Muscle layer of duodenum (tissue), 2 donors: Measurements from ENCODE around the gene CCDC174.
"Not testable (repeated sequence)": the region's sequence is repeated elsewhere in the genome, so short reads cannot be mapped to it uniquely, and the experiment has no call there.

Experiments
- H3K27ac ChIP-seq: one replicate; pipeline ENCODE4 v1.7.0; 2013; ENCODE audit warnings: mild to moderate bottlenecking, low read length
- H3K27me3 ChIP-seq: one replicate; pipeline ENCODE4 v1.7.0; 2013; ENCODE audit warnings: low read depth, mild to moderate bottlenecking, control low read depth, low read length
- H3K36me3 ChIP-seq, 2 donors: one replicate each; pipeline ENCODE4 v1.7.0; 2013; ENCODE audit warnings: low read length in 2 of 2, control low read depth in 1 of 2, mild to moderate bottlenecking in 1 of 2; ENCODE audit not compliant: insufficient read depth in 2 of 2, control insufficient read depth in 1 of 2
- H3K4me1 ChIP-seq, 2 donors: one replicate each; pipeline ENCODE4 v1.7.0; 2013; ENCODE audit warnings: low read length in 2 of 2, mild to moderate bottlenecking in 2 of 2, control low read depth in 1 of 2, moderate library complexity in 1 of 2; ENCODE audit not compliant: insufficient read depth in 2 of 2, control insufficient read depth in 1 of 2
- H3K4me3 ChIP-seq, 2 donors: one replicate each; pipeline ENCODE4 v1.7.0; 2013; ENCODE audit warnings: low read length in 2 of 2, low read depth in 1 of 2, mild to moderate bottlenecking in 1 of 2
- H3K9me3 ChIP-seq, 2 donors: one replicate each; pipeline ENCODE4 v1.7.0; 2013; ENCODE audit warnings: low read length in 2 of 2, control low read depth in 1 of 2, mild to moderate bottlenecking in 1 of 2; ENCODE audit not compliant: control insufficient read depth in 1 of 2
- donor health status: healthy.

CCDC174 gene

DNA sequence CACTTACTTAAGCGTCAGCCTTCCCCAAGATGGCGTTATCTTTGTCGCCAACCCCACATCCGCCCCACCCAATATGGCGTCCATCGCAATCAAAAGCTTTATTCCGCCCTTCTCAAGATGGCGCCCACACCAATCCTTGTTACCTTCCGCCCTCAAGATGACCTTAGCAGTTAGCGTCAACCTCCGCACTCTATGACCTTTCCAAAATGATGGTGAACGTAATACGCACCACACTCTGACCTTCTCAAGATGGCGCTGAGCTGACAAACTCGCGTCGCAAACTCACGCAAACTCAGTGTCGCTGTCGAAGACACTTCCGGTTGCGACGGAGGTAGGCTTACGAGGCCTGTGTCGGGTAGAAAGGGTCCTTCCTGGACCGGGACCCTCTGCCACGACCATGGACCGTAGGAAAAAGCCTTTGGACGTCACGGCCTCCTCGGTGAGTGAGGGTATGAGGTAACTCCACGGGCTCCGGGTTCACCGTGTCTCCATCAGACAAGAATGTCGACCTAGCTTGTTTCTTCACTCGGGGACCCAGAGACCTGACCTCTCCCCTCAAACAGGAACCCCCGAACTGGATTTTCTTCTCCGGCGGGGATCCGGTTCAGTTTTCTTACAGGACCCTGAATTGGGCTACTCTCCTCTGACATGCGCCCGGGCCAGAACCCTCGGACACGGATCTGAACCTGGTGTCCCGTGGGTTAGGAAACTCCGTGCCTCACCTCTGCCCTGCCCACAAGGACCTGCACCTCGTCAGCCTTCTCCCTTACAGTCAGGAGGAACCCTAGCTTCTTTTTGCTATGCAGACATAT is at the start of gene CCDC174:
Gene CCDC174, plus strand, starts transcription at position 323 of the 812 bp plus-strand sequence. Its CDS starts 75 bp downstream, at position 398.
- Histone ChIP-seq H3K36me3 (peaks cover 14 to 20% of the 10 kb centered on the region in 2 donors), H3K4me1 (peaks cover 11 to 21% of the 10 kb centered on the region in 2 donors), H3K27ac (peak within 1 kb of the TSS; percentile 97), H3K27me3 (no peaks in the 10 kb centered on the region), H3K4me3 (peak within 1 kb of the TSS; percentile 85 to 89), H3K9me3 (no peaks in the 10 kb centered on the region)

DNA sequence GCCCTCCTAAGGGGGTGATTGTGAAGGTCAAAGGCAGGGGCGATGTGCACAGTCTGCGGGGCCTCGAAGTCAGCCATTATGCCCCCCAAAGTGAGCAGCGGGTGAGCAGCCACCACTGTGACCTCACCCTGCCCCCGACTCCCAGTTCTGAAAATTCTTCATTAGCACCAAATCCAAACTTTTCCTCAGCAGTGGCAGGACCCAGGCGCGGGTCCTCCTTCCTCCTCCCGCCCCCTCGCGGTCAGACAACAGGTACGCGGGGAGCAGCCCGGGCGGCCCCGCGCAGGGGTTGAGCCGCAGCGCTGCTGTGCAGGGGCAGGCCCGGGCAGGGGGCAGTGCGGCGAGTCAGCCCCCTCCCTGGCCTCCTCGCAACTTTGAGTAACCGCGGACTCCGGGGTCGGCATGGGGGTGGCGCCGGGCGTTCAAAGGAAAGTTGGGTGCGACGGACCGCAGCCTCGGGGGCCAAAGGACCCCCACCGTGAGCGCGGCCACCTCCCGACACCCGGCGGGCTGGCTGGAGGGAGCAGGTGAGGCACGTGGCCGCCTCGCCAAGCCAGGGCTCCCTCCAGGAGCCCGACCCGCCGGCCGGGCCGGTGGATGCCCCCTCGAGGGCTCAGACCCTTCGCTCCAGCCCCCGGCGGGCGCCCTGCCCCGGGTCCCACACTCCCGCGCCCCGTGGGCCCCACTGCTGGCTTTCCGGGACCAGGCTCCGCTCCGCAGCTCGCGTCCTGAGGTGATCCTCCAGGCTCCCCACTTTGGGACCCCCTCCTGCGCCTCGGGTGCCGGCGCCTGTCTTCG is 49.4 kb upstream of the CCDC174 start:
- Histone ChIP-seq H3K27me3 (peaks cover 18% of the 10 kb centered on the region), H3K4me1 (peaks cover 0 to 8% of the 10 kb centered on the region in 2 donors), H3K4me3 (peak overlapping the region in 1 of 2 donors; percentile 4)

DNA sequence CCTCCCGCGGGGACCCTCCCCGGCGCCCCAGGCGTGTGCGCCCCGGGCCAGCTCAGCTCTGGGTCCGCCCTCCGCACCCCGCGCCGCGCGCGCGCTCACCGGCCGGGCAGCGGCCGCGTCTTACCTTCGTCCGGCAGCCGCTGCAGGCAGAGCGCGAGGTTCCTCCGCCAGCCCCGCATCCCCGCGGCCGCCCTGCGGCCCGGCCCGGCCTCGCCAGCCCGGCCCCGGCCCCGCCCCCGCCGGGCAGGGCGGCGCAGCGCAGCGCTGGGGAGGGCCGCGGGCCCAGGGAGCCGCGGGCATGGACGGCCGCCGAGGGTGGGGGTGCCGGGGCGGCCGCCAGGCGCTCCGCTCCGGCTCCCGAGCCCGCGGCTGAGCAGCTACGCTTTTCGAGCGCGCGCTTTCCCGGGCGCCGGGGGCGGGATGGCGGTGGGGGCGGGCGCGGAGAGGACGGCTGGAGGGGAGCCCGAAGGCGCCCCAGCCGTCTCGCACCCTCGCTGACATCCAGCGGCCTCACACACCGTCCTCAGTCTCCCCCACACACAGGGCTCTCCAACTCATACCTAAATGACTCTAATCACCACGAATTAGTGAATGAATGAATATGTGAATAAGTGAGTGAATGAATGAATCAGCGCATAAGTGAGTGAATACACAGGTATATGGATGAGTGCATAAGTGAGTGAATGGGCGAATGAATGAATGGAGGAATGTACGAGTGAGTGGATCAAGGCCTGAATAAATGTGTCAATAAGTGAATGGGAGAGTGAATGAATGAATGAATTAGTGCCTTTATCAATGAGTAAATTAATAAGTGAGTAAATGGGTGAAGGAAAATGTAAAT is 48.5 kb upstream of the CCDC174 start:
- peaks cover 18% of the 10 kb centered on the region for H3K27me3 ChIP-seq
- H3K27ac ChIP-seq = no peak overlapping the region
- H3K9me3 ChIP-seq = no peaks in the 10 kb centered on the region
- H3K4me1 ChIP-seq = peaks cover 0 to 8% of the 10 kb centered on the region in 2 donors
- H3K4me3 ChIP-seq = peak overlapping the region in 1 of 2 donors; percentile 4
- H3K36me3 ChIP-seq = no peaks in the 10 kb centered on the region

More for the DNA sequence above, 49.4 kb upstream of the CCDC174 start:
- Histone ChIP-seq H3K9me3 (no peaks in the 10 kb centered on the region), H3K36me3 (no peaks in the 10 kb centered on the region), H3K27ac (no peak overlapping the region)

DNA sequence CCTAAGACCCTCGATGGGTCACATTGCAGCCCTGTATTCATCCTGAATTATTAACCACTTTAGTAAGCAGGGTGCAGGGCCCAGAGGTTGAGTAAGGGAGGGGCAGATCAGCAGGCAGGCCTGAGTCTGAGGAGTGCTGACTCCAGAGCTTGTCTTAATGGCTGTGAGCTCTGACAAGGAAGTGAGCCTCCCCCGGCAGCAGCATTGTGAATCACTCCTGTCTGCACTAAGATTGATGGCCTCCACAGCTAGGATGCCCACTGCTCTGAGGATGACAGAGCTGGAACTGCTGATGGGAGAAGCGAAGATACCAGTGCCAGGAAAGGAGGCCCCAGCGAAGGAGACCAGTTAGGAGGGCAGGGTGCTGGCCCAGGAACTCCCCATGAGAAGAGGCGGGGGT is 46.5 kb upstream of the CCDC174 start:
- Histone ChIP-seq H3K4me1 (peaks cover 0 to 8% of the 10 kb centered on the region in 2 donors), H3K36me3 (no peaks in the 10 kb centered on the region), H3K9me3 (no peaks in the 10 kb centered on the region), H3K27me3 (peaks cover 18% of the 10 kb centered on the region), H3K27ac (no peak overlapping the region), H3K4me3 (no peak overlapping the region)

DNA sequence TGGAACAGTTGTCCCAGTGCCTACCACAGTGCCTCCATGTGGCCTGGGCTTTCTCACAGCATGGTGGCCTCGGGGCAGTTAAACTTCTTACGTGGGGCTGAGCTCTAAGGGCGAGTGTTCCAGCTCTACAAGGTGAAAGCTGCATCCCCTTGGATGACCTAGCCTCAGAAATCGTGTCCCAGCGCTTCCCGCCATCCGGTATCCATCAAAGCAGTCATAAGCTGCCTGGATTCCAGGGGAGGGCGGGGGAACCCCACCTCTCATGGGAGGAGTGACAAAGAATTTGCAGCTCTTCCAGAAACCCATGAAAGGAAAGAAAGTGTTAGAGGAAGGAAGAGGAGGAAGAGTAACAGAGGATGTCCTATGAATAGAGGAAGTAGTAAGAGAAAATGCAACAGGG is 45.8 kb upstream of the CCDC174 start:
- Histone ChIP-seq H3K4me1 (peaks cover 0 to 8% of the 10 kb centered on the region in 2 donors), H3K27me3 (peaks cover 18% of the 10 kb centered on the region), H3K27ac (no peak overlapping the region), H3K36me3 (no peaks in the 10 kb centered on the region), H3K4me3 (no peak overlapping the region), H3K9me3 (no peaks in the 10 kb centered on the region)

DNA sequence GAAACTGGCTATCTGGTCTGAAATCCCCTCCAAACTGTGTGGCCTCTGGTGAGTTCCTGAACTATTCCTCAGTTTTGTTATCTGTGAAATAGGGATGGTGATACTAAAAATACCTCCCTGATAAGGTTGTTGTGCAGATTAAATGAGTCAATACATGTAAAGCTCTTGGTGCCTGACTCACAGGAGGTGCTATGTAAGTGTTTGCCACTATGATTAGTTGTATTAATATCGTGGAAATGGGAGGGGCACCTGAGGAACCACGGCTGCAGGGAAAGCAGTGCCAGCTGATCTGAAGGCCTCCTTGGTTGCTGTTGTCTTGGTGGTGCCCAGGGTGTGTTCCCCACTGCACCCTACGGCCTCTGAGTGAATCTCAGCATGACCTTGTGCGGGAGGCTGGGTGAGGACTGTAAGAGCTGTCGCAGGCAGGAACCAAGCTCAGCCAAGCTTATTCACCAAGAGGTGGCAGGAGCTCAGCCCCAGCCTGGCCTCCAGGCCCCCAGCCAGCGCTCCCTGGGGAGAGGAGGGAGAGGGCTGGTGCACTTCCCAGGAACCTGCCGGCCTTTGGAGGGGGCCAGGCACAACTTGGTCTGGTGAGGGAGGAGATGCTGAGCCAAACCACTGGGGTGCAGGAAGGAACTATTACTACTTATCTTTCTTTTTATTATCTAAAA is 44.8 kb upstream of the CCDC174 start:
- peaks cover 0 to 8% of the 10 kb centered on the region in 2 donors for H3K4me1 ChIP-seq
- peaks cover 15% of the 10 kb centered on the region for H3K27me3 ChIP-seq
- no peak overlapping the region for H3K4me3 ChIP-seq
- no peak overlapping the region for H3K27ac ChIP-seq
- no peaks in the 10 kb centered on the region for H3K9me3 ChIP-seq
- no peaks in the 10 kb centered on the region for H3K36me3 ChIP-seq

DNA sequence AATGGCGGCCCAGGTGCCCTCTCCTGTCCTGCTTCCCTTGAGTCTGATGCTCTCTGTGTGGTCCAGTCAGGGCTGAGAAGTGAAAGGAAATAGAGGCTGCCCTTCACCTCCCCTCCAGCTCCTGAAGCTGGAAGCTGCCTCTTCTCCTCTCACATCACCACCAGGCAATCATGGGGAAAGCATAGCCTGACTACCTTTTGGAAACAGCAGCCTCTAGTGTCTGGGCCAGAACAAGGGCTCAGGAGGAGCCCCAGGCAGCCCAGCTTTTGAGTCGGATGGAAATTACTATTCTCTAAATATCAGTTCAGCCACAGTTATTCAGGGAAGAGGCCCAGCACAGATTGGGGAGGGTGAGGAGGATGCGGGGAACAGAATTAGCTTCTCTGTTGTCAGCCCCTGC is 43.3 kb upstream of the CCDC174 start:
- no peak overlapping the region for H3K4me3 ChIP-seq
- no peaks in the 10 kb centered on the region for H3K4me1 ChIP-seq
- H3K27ac ChIP-seq = no peak overlapping the region
- peaks cover 8% of the 10 kb centered on the region for H3K27me3 ChIP-seq
- no peaks in the 10 kb centered on the region for H3K36me3 ChIP-seq
- no peaks in the 10 kb centered on the region for H3K9me3 ChIP-seq

DNA sequence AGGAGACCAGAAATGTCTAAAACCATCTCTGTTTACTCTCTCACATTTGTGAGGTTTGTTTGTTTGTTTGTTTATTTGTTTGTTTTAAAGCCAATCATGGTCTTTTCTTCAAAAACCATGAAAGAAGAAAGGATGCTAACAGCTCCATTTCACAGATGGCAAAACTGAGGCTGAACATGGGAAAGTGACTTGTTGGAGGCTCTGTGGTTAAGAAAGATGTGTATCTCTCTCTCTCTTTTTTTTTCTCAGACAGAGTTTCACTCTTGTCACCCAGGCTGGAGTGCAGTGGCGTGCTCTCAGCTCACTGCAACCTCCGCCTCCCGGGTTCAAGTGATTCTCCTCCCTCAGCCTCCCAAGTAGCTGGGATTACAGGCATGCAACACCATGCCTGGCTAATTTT is 42.5 kb upstream of the CCDC174 start:
- H3K27ac ChIP-seq, H3K27me3 ChIP-seq, H3K4me1 ChIP-seq, H3K4me3 ChIP-seq, H3K36me3 ChIP-seq, H3K9me3 ChIP-seq: not testable (repeated sequence)

DNA sequence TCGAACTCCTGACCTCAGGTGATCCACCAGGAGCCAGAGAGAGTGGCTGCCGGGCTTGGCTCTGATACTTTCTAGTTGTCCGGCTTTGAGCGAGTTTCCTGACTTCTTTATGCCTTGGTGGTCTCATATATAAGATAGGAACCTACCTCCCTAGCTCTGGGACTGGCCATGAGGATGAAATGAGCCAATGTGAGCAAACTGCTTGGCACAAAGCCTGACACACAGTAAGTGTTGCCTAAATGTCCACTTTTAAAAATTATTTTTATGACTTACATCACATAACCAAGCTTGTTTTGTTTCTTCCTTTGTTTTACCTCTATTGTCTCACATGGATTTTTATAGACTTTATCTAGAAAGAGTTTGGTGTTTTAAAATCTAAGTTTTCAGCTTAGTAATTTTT is 42.1 kb upstream of the CCDC174 start:
- Histone ChIP-seq H3K27ac (no peak overlapping the region), H3K36me3 (no peaks in the 10 kb centered on the region), H3K27me3 (no peaks in the 10 kb centered on the region), H3K4me1 (no peaks in the 10 kb centered on the region), H3K9me3 (no peaks in the 10 kb centered on the region), H3K4me3 (no peak overlapping the region)

DNA sequence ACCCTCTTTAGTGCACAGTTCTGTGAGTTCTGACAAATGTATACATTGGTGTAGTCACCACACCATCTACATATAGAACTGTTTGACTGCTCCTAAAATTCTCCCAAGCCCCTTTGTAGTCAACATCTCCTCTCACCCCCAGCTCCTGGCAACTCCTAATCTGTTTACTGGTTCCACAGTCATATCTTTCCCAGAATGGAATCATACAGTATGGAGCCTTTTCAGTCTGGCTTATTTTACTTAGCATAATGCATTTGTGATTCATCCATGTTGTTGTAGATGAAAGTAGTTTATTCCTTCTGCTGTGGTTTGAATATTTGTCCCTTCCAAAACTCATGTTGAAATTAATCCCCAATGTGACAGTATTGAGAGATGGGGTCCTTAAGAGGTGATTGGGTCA is 41.6 kb upstream of the CCDC174 start:
- H3K9me3 ChIP-seq = no peaks in the 10 kb centered on the region
- no peaks in the 10 kb centered on the region for H3K27me3 ChIP-seq
- H3K27ac ChIP-seq = no peak overlapping the region

More for the DNA sequence above, 41.6 kb upstream of the CCDC174 start:
- H3K4me1 ChIP-seq = no peaks in the 10 kb centered on the region
- H3K36me3 ChIP-seq = no peaks in the 10 kb centered on the region
- no peak overlapping the region for H3K4me3 ChIP-seq
